H9 (cell line): Measurements from ENCODE around the gene SLC4A11. TPM values are rescaled to one million over a fixed set of nuclear protein-coding genes. Genes with fewer than 3 reads are reported as not detected.

Experiments used
- DNase-seq: peaks from one replicate; pipeline ENCODE4 v3.0.0-alpha.2; 2017
- H2AFZ ChIP-seq: one replicate; pipeline ENCODE4 v1.6.1; 2013; ENCODE audit warnings: mild to moderate bottlenecking, low read length, control low read depth, moderate library complexity
- H2AK5ac ChIP-seq: 2 replicates; pipeline ENCODE4 v1.6.1; 2013; ENCODE audit warnings: low read length, control low read depth, mixed read lengths; ENCODE audit not compliant: insufficient read length
- H2BK120ac ChIP-seq: one replicate; pipeline ENCODE4 v1.6.1; 2013; ENCODE audit warnings: low read depth, mild to moderate bottlenecking, low read length, control low read depth, inconsistent platforms; ENCODE audit not compliant: poor library complexity, severe bottlenecking
- H2BK12ac ChIP-seq: 2 replicates; pipeline ENCODE4 v1.6.1; 2013; ENCODE audit warnings: low read length, control low read depth, mixed read lengths, low read depth; ENCODE audit not compliant: insufficient read length
- H2BK15ac ChIP-seq: 2 replicates; pipeline ENCODE4 v1.6.1; 2013; ENCODE audit warnings: low read depth, low read length, control low read depth
- H2BK20ac ChIP-seq: one replicate; pipeline ENCODE4 v1.6.1; 2013; ENCODE audit warnings: low read depth, mild to moderate bottlenecking, low read length, control low read depth, inconsistent platforms; ENCODE audit not compliant: poor library complexity, severe bottlenecking
- H2BK5ac ChIP-seq: 2 replicates; pipeline ENCODE4 v1.6.1; 2013; ENCODE audit warnings: low read length, control low read depth, mixed read lengths; ENCODE audit not compliant: insufficient read length
- H3K14ac ChIP-seq: 2 replicates; pipeline ENCODE4 v1.6.1; 2013; ENCODE audit warnings: low read length, control low read depth; ENCODE audit not compliant: insufficient read depth
- H3K18ac ChIP-seq: 2 replicates; pipeline ENCODE4 v1.6.1; 2013; ENCODE audit warnings: low read depth, mild to moderate bottlenecking, mixed read lengths, low read length, control low read depth; ENCODE audit not compliant: insufficient read length
- H3K23ac ChIP-seq: 2 replicates; pipeline ENCODE4 v1.6.1; 2013; ENCODE audit warnings: low read length, control low read depth, mixed read lengths, low read depth; ENCODE audit not compliant: insufficient read length
- H3K23me2 ChIP-seq: 2 replicates; pipeline ENCODE4 v1.6.1; 2013; ENCODE audit warnings: low read depth, mild to moderate bottlenecking, mixed read lengths, low read length, control low read depth; ENCODE audit not compliant: insufficient read length, poor library complexity, severe bottlenecking
- H3K27ac ChIP-seq: 2 replicates; pipeline ENCODE4 v1.5.1; 2013; ENCODE audit warnings: low read length, control low read depth, mixed read lengths, low read depth; ENCODE audit not compliant: insufficient read length
- H3K27me3 ChIP-seq: 2 replicates; pipeline ENCODE4 v1.6.1; 2013; ENCODE audit warnings: low read length, control low read depth, inconsistent platforms; ENCODE audit not compliant: insufficient read depth
- H3K4ac ChIP-seq: 2 replicates; pipeline ENCODE4 v1.6.1; 2013; ENCODE audit warnings: low read depth, mild to moderate bottlenecking, control low read depth, inconsistent platforms, low read length, moderate library complexity
- H3K4me1 ChIP-seq: 2 replicates; pipeline ENCODE4 v1.6.1; 2013; ENCODE audit warnings: low read length, control low read depth, inconsistent platforms; ENCODE audit not compliant: insufficient read depth
- H3K4me2 ChIP-seq: 2 replicates; pipeline ENCODE4 v1.6.1; 2013; ENCODE audit warnings: low read length, control low read depth, mixed read lengths; ENCODE audit not compliant: insufficient read length, insufficient read depth
- H3K56ac ChIP-seq: 2 replicates; pipeline ENCODE4 v1.6.1; 2013; ENCODE audit warnings: low read depth, mild to moderate bottlenecking, mixed read lengths, low read length, control low read depth; ENCODE audit not compliant: insufficient read length
- H3K79me1 ChIP-seq: 2 replicates; pipeline ENCODE4 v1.6.1; 2013; ENCODE audit warnings: low read depth, mild to moderate bottlenecking, moderate library complexity, low read length, control low read depth, inconsistent platforms; ENCODE audit not compliant: insufficient read depth, poor library complexity, severe bottlenecking
- H3K79me2 ChIP-seq: 2 replicates; pipeline ENCODE4 v1.6.1; 2013; ENCODE audit warnings: low read length, control low read depth, inconsistent platforms; ENCODE audit not compliant: insufficient read depth
- H3K9ac ChIP-seq: 2 replicates; pipeline ENCODE4 v1.6.1; 2013; ENCODE audit warnings: low read length, control low read depth, mixed read lengths; ENCODE audit not compliant: insufficient read length; ENCODE audit errors: extremely low read depth
- H3K9me3 ChIP-seq: one replicate; pipeline ENCODE4 v1.6.1; 2013; ENCODE audit warnings: low read depth, low read length, inconsistent platforms; ENCODE audit not compliant: control insufficient read depth
- H3T11ph ChIP-seq: one replicate; pipeline ENCODE4 v1.6.1; 2013; ENCODE audit warnings: mild to moderate bottlenecking, low read length, control low read depth, inconsistent platforms
- H4K20me1 ChIP-seq: one replicate; pipeline ENCODE4 v1.6.1; 2013; ENCODE audit not compliant: control insufficient read depth, insufficient read length, insufficient read depth
- H4K5ac ChIP-seq: 2 replicates; pipeline ENCODE4 v1.6.1; 2013; ENCODE audit warnings: low read depth, mild to moderate bottlenecking, mixed read lengths, low read length, control low read depth; ENCODE audit not compliant: insufficient read length
- H4K8ac ChIP-seq: replicated peaks from 2 replicates; pipeline ENCODE4 v1.6.1; 2013; ENCODE audit warnings: low read length, control low read depth, mixed read lengths, low read depth; ENCODE audit not compliant: insufficient read length
- H4K91ac ChIP-seq: 2 replicates; pipeline ENCODE4 v1.6.1; 2013; ENCODE audit warnings: low read depth, mild to moderate bottlenecking, moderate library complexity, mixed read lengths, low read length, control low read depth; ENCODE audit not compliant: insufficient read length
- H3K27ac Mint-ChIP-seq, 3 experiments: 2 replicates in 2 of 3; 3 replicates in 1 of 3; pipeline ENCODE4 v1.8.0; 2020 to 2021; ENCODE audit warnings: mixed read lengths in 3 of 3, mild to moderate bottlenecking in 1 of 3, moderate library complexity in 1 of 3
- H3K27me3 Mint-ChIP-seq: 2 replicates; pipeline ENCODE4 v1.8.0; 2021; ENCODE audit warnings: low read depth, mild to moderate bottlenecking, moderate library complexity, mixed read lengths
- H3K36me3 Mint-ChIP-seq, 3 experiments: 2 replicates in 2 of 3; 3 replicates in 1 of 3; pipeline ENCODE4 v1.8.0; 2020 to 2021; ENCODE audit warnings: low read depth in 3 of 3, mixed read lengths in 3 of 3; ENCODE audit not compliant: insufficient read depth in 1 of 3
- H3K4me1 Mint-ChIP-seq, 2 experiments: 2 replicates each; pipeline ENCODE4 v1.8.0; 2020; ENCODE audit warnings: mixed read lengths in 2 of 2
- H3K4me3 Mint-ChIP-seq, 2 experiments: 2 replicates in 1 of 2; 3 replicates in 1 of 2; pipeline ENCODE4 v1.8.0; 2020 to 2021; ENCODE audit warnings: mild to moderate bottlenecking in 2 of 2, mixed read lengths in 2 of 2, moderate library complexity in 1 of 2
- H3K9me3 Mint-ChIP-seq, 2 experiments: 2 replicates in 1 of 2; 3 replicates in 1 of 2; pipeline ENCODE4 v1.8.0; 2020; ENCODE audit warnings: mild to moderate bottlenecking in 2 of 2, mixed read lengths in 2 of 2, moderate library complexity in 1 of 2
- CTCF ChIP-seq: fragments of 200-600 bp; sonication (generic); conservative IDR thresholded peaks from 3 replicates; pipeline ENCODE4 v1.8.0; 2021; ENCODE audit warnings: antibody characterized with exemption, mild to moderate bottlenecking
- WGBS: extraction: QIAGEN DNeasy Blood & Tissue Kit; methylation state at CpG from one replicate; pipeline ENCODE4 v1.1.7; 2013; ENCODE audit warnings: missing lambda C conversion rate, low lambda C conversion rate, mixed read lengths; ENCODE audit not compliant: insufficient read length; ENCODE audit errors: extremely low coverage; 5-methylcytosine and 5-hydroxymethylcytosine counted together
- total RNA-seq: library from RNA; stranded (reverse); gene quantifications from 2 replicates; pipeline ENCODE4 v1.2.1, GENCODE V29; 2021

Gene SLC4A11
- total RNA-seq, 1 experiment from 2014 or later = 29.4 TPM

GRCh38 chr20:3226864-3227263 is 12.1 kb downstream of the SLC4A11 start:
- Histone ChIP-seq H3K4me1 (no peaks in the 10 kb centered on the region), H2BK120ac (no peak overlapping the region), H3K23ac (no peak overlapping the region), H2AK5ac (no peak overlapping the region), H2BK20ac (no peak overlapping the region), H4K5ac (no peak overlapping the region), H3K27ac (no peak overlapping the region), H3K4ac (no peak overlapping the region), H2BK5ac (no peak overlapping the region), H2BK15ac (no peak overlapping the region), H4K8ac (no peak overlapping the region), H3T11ph (no peak overlapping the region), H3K79me2 (no peaks in the 10 kb centered on the region), H3K56ac (no peak overlapping the region), H3K14ac (no peak overlapping the region), H3K79me1 (no peaks in the 10 kb centered on the region), H4K91ac (no peak overlapping the region), H3K23me2 (no peaks in the 10 kb centered on the region), H3K27me3 (no peaks in the 10 kb centered on the region), H2BK12ac (no peak overlapping the region), H3K18ac (no peak overlapping the region), H2AFZ (no peak overlapping the region), H3K9ac (no peak overlapping the region), H3K9me3 (no peaks in the 10 kb centered on the region), H4K20me1 (no peaks in the 10 kb centered on the region), H3K4me2 (no peak overlapping the region)
- Mint-ChIP-seq H3K27me3 (no peaks in the 10 kb centered on the region), H3K27ac (peak overlapping the region in 1 of 3 experiments; percentile 58; a peak in 1 of 7 replicates), H3K36me3 (peaks cover 4 to 40% (median 8%) of the 10 kb centered on the region in 3 experiments; a peak in 4 of 7 replicates), H3K4me3 (no peak overlapping the region; a peak in 1 of 5 replicates), H3K9me3 (no peaks in the 10 kb centered on the region), H3K4me1 (no peaks in the 10 kb centered on the region)
- WGBS = no CpG with 5 or more reads among the region's 14 CpGs
- no peak for DNase-seq
- TF ChIP-seq CTCF = no peak
